ENCODE data around the gene OR7A10.

The OR7A10 gene

DNA sequence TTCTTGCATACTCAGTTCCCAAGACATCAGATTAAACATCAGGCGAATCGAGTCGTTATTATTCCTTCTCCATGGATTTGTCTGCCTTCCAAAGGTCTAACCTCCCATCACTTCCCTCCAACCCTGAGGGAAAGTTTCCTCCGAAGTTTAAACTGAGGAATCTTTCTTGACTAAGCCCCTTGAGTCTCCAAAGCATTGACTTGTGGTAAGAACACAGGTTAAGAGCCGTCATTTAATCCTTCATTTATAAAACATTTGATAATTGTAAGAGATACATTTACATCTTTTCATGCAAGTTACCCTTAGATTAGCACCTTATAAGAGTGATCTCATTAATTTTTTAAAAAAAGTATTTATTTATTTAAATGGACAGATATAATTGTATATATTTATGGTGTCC, at the start of gene OR7A10:
TSS of gene OR7A10 (minus strand) at position 101 of the 400 bp plus-strand sequence. CDS start 7,045 bp downstream, outside the sequence.
- DNase-seq = no peak

DNA sequence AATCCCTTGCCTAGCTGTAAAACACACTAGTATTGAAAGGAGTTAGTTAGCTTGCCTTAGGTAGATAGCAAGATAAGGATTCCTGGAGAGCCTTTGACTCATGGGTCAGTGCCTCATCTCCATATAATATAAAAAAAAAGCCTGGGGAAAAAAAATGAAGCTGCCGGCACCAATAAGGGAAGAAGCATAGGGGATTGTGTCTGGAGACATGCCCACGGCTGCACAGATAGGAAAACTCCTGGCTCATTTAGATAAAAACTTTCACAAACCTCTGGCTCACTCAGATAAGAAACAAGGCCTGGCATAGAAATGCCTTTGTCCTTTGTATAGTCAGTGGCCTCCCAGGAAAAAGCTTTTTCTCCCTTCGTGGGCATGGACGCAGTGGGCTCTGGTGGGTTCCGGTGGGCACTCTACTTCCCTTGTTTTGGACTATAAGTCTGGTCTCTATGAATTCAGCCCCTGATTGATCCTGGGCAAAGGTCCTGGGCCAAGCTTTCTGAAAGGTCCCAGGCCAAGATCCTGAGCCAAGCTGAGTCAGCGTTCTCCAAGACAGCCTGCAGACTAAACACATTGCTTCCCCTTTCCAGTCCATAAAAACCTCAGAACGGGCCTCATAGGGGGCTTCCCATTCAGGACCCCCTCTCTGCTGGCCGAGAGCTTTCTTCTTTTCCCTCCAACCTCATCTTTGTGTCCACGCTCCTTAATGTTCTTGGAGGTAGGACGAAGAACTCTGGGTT, 42.1 kb upstream of the OR7A10 start:
- DNase-seq = no peak

DNA sequence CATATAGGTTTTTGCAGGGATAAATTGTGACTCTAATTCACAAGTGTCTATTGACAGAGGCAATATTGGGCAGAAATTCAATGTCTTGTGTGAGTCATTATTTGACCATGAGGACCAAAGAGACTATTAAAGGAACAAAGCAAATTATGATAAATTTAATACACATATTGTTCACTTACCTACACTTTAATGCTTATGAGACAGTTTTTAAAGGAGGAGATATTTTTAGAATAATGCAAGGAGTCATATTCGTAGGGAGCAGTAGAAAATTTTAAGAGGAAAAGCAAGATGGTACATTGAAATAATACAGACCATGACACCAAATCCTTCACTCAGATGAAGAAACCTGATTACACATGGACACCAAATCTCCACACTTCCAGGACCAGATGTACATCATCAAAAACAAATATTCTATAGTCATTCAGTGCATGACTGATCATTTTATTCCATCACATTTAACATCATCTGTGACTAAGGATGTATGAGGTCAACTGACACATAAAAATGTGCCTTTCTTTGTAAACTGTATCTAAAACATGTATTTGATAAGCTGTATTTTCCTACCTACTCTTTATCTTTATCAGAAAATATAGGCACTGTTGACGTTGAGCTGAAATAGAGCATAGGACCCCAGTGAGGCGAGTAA, 41.4 kb upstream of the OR7A10 start:
- no peak for DNase-seq

DNA sequence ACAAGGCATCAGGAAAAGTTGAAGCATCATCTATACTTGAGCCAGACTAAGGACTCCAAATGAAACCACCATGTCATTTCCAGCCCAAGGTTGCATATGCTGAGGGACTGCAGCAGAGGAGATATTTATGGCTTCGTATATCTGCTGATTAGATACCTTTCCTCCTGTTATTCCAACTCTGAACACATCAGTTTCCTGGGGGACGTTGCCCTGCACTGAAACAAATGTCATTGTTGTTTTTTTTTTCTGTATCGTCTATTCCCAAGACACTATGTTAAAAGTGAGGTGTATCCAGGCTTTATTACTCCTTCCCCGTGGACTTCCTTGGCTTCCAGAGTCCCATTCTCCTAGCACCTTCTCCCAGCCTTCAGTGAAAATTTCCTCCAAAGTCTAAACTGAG, 37.3 kb upstream of the OR7A10 start, which contains the start of gene OR7A17:
TSS of gene OR7A17 (minus strand) at position 101 of the 400 bp plus-strand sequence. CDS start 4,777 bp downstream, outside the sequence.
- no peak for DNase-seq

DNA sequence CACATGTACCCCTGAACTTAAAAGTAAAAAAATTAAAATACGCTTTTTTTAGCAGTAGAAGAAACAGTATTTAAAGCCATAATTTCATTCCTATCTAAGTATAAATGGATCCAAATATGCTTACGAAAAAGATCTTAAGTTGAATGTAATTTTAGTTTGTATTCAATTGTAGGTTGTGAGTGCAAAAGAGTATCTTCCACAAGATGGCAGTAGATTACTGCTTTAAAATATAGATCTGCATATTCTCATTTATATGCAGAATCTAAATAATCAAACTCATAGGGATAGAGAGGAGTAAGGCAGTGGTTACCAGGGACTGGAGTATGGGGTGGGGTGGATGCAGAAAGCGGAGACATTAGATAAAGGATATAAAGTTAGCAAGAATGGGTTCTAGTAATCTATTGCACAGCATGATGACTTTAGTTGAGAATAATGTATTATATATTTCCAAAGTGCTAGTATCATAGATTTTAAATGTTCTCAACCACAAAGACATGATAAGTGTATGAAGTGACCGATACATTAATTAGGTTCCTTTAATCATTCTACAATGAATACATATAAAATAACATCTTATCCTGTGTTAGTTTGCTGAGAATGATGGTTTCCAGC, 23.0 kb upstream of the OR7A10 start:
- DNase-seq = peak; percentile 2

DNA sequence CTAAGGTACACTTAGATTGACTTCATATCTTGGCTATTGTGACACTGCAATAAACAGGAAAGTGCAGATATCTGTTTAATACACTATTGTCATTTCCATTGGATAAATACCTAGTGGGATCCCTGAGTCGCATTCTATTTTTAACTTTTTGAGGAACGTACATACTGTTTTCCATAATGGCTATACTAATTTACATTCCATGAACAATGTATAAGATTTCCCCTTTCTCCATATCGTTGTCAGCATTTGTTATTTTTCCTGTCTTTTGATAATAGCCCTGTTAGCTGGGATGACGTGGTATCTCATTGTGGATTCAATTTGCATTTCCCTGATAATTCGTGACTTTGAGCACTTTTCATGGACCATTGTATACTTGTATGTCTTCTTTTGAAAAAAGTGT, 19.8 kb upstream of the OR7A10 start:
- DNase-seq = no peak

DNA sequence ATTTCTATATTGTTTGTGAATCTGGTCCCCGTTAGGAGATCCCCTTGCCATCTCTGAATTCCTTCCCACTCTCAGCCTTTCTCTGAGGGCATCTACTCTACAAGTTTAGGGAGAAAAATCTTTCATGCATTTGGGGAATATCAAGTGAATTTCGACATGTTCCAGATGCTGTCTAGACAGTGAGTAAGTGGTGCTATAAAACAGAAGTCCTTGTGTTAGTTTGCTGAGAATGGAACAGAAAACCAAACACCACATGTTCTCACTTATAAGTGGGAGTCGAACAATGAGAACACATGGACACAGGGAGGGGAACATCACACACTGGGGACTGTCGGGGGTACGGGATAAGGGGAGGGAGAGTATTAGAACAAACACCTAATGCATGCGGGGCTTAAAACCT, 5.1 kb downstream of the OR7A10 start:
- no peak for DNase-seq

DNA sequence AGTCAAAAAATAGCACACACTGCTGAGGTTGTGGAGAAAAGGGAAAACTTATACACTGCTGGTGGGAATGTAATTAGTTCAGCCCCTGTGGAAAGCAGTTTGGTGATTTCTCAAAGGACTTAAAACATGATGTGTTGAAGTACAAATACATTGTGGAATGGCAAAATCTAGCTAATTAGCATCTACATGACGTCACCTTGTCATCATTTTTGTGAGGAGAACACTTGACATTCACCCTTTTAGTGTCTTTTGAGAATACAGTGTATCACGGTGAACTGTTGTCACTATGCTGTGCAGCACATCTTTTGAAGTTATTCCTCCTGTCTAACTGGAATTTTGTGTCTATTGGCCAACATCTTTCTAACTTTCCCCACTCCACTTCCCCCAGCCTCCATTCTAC, 5.6 kb downstream of the OR7A10 start:
- DNase-seq = no peak

DNA sequence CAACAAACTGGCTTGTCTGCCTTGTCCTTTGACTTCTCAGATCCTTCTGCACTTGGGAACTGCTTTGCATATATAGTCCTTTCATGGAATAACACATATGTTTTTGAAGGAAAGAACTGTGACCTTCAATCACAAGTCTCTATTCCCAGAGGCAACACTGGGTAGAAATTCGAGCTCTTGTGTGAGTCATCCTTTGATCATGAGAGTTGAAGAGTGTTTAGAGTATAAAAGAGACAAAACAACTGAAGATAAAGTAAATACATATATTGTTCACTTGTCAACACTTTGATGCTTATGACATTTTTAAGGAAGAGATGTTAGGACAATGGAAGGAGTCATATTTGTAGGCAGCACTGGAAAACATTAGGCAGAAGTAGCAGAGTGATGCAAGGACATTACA, 8.5 kb downstream of the OR7A10 start:
- DNase-seq = no peak

DNA sequence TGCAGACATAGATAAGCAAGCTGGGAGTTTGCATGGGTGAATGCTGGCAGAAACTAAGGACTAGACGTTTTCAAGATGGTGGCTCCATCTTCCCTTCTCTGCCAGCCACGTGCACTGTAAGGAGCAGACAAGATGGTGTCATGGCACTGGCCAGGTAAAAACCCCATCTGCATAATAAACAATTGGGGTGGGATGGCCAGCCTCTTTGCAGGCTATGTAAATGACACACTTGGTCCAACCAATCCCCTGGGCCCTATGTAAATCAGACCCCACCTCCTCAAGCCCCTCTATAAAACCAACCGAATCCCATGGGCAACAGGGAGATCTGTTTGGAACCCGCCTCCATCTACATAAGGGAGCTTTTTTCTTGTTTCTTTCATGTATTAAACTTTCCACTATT, 11.3 kb downstream of the OR7A10 start:
- no peak for DNase-seq

DNA sequence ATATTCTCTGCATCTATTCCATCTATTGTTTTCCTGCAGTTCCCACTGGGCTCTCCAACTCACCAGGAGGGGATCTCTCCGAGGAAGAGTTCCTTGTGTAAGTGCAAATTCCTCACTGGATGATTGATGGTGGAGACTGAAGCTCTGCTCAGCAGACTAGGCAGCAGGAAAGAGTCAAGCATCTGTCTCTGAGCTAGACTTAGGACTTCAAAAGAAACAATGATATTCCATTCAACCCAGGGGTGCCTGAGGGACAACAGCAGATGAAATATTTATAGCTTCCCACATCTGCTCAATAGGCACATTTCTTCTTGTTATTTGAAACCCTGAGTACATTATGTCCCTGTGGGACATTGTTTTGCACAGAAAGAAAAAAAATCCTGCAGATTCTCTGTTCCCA, 13.7 kb downstream of the OR7A10 start, which contains the start of the genes OR7A5 and OR7C1:
TSS of gene OR7A5 (minus strand) at position 175 of the 400 bp plus-strand sequence. CDS start 6,944 bp downstream, outside the sequence.
TSS of gene OR7C1 (minus strand) at position 175 of the 400 bp plus-strand sequence. CDS start 35,049 bp downstream, outside the sequence.
- no peak for DNase-seq

DNA sequence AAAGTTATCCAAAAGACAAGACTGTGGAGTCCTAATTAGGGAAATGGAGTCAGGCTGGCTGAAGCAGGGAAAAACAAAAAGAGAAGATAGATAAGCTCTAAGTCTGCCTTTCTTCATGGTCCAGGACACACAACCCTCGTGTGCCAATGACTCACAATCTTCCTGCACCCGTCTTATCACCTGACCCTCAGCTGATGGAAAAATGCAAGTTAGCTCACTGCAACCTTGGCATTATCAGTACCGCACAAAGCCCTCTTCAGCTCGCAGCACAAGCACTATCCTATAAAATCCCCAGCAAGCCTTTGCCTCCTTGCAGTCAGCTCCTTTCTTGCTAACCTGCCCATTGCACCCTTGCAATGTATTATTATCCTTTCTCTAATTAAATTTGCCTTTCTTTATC, 18.0 kb downstream of the OR7A10 start:
- DNase-seq = no peak

DNA sequence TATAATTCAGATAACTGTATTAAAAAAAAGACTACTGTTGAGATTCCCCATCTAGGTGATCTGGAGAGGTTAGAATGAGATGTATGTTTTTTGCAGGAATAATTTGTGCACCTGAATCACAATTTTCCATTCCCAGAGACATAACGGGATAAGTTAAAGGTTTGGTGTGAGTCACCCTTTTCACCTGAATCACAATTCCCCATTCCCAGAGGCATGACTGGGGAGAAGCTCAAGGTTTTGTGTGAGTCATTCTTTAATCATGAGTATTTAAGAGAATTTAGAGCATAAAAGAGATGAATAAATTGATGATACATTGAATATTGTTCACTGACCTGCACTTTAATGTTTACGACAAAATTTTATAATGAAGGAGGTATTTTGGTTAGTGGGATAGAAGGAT, 22.7 kb downstream of the OR7A10 start:
- DNase-seq = no peak

DNA sequence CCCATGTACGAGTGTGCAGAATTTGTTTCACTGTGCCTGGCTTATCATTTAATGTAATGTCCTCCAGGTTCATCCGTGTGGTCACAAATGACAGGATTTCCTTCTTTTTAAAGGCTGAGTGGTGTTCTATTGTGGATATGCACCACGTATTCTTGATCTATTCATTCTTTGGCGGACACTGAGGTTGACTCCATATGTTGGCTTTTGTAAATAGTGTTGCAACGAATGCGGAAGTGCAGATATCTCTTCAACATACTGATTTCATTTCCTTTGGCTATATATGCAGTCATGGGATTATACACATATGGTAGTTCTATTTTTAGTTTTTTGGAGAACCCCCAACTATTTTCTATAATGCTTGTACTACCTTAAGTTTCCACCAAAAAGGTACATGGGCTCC, 26.8 kb downstream of the OR7A10 start:
- peak; percentile 14 for DNase-seq

DNA sequence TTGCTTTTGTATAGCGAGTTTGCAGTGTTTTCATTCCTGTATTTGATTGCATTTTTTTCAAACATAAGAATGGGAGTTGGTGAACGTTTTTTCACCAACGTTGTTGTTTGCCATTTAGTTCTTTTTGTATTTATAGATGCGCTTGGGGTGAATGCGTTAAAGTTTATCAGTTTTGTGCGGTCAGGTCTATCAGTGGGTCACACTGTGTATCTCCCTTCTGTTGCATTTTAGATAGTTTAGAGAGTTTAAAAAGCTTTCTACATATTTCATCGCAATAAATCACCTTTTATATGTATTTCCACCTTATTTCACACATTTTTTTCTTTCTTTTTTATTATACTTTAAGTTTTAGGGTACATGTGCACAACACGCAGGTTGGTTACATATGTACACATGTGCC, 30.1 kb downstream of the OR7A10 start:
- no peak for DNase-seq

DNA sequence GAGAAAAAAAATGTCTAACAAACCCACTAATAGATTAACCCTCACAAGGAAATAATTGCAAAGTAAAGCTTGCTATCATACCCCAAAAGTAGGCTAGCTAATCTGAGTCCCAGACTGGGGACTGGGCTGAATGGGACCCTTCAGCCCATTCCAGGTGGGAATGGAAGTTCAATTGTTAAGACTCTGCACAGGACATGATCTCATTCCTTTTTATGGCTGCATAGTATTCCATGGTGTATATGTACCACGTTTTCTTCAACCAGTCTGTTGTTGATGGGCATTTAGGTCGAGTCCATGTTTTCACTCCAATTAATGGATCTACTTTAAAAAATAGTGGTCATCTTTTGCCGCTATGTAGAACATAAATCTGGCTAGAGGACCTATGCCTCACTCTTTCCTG, 31.7 kb downstream of the OR7A10 start:
- DNase-seq = no peak

DNA sequence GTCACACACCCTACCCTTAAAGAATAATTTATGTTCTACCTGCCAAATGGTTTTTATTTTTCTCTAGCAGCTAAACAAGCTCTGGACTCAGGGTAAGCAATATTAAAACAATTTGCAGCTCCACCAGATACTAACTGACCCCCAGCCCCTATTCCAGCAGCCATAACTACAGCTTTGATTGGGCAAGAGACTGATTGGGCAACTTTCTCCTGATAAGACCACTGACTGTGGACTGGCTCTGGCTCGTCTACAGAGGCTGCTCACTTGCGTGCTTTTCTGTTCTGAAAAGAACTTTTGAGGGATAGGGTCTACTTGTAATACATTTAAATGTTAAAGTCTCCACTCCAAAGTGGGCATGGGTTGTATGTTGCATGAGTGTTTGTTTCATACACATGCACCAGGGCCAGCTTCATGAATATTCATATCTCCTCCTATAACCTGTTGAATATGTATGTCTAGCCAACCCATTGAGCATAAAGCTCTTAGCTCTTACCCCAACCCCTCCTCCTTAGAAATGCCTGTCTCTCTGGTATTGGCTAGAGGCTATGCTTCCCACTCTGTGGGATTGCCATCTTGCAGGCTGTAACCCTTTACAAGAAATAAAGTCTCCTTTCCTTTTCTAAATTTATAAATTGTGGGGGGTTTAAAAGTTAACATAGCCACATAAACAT, 33.6 kb downstream of the OR7A10 start:
- no peak for DNase-seq

DNA sequence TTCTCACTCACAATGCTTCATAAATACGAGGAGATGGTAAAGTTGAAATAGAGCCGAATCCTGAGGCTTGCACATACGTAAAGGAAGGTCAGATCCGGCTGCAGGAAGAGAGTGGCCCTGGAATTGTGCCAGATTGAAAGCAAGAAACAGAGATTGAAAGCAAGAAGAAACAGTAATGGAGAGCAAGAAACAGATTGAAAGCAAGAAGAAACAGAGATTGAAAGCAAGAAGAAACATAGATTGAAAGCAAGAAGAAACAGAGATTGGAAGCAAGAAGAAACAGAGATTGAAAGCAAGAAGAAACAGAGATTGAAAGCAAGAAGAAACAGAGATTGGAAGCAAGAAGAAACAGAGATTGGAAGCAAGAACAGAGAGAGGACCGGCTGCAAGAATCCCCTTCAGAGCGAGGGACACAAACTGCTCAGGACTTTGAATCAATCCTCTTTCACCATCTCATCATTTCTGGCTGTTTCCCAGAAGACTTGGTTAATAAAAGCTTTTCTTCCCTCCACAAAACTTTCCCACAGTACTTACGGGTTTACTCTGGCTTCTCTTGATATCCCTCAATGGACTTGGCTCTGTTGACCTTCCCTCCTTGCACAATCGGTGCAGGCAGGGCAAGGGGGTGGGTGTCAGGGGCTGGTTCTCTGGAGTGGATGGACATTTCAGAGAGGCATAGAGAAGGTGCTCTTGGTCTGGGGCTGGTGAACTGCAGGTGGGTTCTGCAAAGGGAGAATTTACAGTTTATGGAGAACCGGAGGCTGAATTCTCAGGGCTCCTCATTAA, 39.3 kb downstream of the OR7A10 start:
- DNase-seq = no peak

DNA sequence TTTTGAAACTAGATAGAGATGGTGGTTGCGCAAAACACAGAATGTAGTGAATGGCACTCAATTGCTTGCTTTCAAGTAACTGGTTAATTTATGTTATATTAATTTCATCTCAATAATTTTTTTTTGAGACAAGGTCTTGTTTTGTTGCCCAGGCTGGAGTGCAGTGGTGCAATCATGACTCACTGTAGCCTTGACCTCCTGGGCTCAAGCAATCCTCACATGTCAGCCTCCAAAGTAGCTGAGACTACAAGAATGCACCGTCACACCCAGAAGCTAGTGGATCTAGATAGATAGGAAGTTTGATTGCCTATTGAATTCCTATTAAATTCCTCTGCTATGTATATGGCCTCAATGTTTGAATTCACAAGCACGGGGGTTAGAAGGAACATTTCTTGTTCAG, 44.0 kb downstream of the OR7A10 start:
- DNase-seq = no peak

DNA sequence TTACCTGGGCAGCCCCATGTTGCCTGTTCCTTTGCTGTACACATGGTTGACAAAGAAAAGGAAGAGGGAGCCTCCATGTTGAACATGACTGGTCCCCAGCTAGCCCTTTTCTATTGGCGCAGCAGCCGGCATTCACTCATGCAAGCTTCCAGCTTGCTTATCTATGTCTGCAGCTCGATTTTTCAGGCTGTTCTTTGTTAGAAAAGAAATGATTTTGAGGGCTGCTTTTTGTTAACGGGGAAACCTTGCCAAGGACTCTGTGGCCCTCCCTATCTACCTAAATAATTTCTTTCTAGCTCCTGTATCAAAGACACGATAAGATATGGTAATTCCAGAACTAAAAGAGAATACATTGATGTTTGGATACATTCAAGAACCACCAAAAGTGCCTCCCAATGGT, 50.0 kb downstream of the OR7A10 start:
- no peak for DNase-seq

DNA sequence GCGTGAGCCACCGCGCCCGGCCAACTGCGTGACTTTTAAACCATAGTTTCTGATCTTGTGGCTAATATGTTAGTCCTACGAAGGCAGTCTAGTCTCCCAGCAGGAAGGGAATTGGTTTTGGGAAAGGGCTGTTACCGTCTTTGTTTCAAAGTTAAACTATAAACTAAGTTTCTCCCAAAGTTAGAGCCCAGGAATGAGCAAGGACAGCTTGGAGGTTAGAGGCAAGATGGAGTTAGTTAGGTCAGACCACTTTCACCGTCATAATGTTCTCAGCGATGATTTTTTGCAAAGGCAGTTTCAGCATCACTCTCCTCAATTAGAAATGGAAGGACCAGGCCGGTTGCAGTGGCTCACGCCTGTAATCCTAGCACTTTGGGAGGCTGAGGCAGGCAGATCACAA, 52.7 kb downstream of the OR7A10 start:
- DNase-seq = no peak

DNA sequence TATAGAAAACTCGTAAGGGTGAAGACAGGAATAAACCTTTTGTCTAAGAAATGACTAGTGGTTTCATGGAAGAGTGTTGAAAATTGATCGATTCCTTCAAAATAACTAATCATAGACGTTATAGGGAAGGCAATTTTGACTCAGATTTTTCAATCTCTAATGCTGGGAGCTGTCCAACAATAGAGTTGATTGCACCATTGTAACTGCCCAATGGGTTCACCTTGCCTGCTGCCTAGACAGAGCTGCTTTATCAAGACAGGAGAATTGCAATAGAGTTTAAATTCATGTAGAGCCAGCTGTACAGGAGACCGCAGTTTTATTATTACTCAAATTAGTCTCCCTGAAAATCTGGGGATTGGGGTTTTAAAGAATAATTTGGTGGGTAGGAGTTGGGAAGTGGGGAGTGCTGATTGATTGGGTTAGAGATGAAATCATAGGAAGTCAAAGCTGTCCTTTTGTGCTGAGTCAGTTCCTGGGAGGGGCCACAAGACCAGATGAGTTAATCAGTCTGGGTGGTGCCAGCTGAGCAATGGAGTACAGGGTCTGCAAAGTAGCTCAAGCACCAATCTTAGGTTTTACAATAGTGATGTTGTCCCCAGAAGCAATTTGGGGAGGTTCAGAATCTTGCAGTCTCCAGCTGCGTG, 53.5 kb downstream of the OR7A10 start:
- DNase-seq = no peak
